Ureter (tissue), 1 donor: Measurements from ENCODE around the gene MICAL3. TPM values are rescaled to one million over a fixed set of nuclear protein-coding genes. Genes with fewer than 3 reads are reported as not detected.

ENCODE experiments used
- DNase-seq: peaks from one replicate; pipeline ENCODE4 v3.0.0-alpha.2; 2020; ENCODE audit warnings: low spot score
- total RNA-seq: library from RNA; stranded (reverse); gene quantifications from one replicate; pipeline ENCODE4 v1.2.4, GENCODE V29; 2023
- donor health status: DM: yes; HTN: yes; CAD: no.

The MICAL3 gene
- total RNA-seq, 1 donor from 2014 or later: 67.1 TPM

DNA sequence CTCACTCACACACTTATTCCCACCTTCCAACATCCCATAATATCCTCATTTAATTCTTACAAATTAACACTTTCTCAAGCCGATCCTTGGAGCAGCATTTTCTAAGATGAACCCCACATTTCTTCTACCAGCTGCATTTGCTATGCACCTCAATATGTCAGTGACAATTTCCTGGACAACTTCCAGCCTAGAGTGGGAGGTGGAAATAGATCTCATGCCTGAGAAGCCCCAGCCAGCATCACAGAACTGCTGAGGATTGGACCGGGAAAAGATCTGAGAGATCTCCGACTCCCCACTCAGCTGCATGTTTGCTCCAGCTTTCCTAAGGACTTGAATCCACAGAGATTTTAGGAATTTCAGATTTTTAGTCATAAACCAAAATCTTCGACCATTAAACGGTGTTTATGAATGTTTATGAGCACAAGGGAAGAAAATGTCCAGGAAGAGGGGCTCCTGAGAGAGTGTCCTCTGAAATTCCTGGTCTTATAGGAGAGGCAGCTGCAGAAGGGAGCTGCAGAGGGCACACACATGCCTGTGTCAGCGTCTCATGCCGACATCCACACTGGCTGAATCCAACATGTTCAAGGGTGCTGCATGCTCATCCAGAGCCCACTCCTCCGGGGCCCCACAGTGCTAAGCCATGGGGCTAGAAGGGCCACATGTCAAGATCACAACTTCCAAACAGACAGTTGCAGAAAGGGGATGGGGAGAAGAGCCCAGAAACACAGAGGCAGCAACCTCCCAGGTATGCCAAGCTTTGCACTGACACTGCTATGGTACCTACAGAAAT is 68.6 kb downstream of the MICAL3 start:
- DNase-seq: no peak

DNA sequence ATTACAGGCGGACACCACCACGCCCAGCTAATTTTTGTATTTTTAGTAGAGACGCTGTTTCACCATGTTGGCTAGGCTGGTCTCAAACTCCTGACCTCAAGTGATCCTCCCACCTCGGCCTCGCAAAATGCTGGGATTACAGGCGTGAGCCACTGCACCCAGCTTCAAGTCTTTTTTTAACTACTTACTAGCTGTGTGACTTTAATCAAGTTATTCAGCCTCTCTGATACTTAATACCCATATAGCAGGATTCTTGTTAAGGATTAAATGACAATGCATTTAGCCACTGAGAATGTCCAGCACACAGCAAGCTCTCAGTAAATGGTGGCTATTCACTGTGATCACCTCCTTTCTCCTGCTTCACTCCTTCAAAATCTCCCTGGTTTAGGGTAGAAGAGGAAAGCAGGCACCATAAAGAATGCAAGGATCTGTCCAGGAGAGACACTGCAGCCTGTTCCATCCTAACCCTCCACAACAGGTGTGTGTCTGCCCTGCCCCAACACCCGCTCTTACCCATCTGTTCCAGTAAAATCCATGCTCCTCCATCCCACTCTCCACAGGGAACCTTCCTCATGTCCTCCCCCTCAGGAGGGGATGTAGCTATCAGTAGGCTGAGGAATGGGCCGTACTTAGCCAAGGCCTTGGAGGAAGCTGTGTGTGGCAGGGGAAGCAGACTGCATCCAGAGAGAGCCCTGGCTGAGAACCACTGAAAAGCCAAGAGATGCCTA is 69.3 kb downstream of the MICAL3 start:
- DNase-seq: no peak

DNA sequence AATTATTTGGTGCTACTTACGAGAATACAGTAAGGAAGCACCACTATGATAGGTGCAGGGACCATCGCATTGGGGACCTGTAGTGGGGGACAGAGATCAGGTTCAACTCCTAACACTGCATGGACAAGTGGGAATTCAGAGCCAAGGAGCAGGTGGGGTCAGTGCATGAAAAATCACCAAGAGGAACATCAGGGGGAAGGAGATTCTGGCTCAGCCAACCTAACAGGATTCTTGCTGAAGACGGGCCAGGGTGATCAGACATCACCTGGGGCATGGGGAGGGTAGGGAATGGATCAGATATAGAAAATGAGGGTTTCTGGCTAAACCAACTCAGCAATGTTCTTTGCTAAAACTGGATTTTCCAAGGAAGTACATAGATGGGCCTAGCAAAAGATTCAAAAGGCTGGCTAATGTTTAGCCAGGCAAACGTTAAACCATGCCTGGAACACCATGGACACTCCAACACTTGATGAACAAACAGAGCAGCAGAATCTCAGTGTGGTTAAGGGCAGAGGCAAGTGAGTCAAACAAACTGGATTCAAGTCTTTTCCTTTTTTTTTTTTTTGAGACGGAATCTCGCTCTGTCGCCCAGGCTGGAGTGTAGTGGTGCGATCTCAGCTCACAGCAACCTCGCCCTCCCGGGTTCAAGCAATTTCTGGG is 70.0 kb downstream of the MICAL3 start:
- no peak for DNase-seq

DNA sequence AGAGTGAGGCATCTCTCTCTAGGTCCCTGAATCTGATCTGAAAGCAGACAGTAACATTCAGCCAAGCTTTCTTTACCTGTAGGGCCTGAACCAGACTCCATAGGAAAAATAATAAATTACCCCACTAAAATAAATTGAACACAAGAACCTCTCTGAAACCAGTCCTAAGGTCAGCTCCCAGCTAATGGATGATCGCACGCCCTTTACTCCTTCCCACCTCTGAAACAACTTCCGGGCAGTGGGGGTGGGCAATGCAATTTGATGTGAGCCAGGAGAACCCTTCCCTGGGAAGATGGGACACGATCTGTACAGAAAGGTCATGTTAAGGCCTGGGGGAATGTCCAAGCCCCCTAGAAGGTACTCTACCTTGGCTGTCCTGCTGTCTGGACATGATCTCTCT is 71.2 kb downstream of the MICAL3 start:
- DNase-seq: no peak

DNA sequence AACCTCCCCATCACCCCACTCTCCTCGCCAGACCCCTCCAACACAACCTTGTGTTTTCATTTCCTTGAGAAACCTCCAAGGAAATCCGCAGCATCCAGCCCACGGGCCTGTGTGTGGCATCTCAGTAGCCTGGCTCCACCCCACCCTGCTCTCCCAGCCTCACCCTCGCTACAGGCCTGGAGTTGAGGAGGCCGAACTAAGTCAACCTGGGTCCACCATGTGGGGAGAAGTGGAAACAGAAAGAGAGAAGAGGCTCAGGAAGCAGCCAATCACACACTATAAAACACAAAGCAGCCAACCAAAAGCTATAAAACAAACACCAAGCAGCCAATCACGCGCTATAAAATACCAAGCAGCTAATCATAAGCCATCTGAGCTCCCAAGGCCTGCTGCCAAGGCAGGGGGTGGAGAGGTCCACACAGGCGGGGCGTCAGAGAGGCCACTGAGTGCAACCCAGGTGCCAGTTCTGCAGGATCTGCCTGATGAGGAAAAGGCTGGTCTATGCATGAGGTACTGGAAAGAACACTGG is 72.0 kb downstream of the MICAL3 start:
- no peak for DNase-seq

DNA sequence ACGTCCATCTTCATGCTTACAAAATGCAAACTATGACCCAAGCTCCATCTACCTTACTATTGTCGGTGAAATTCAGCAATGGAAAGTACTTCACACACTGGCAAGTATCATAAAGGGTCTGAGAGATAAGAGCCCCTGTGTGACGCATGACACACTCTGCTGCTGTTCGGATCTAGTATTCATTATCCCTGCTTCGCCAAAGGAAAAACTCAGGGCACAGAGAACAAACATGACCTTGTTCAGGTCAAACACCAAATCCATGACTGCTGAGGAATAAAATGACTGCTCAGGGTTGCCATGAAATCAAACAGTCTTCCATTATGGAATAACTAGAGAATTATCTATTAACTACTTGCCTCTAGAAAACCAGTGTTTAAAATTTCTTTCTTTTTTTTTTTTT is 73.0 kb downstream of the MICAL3 start:
- no peak for DNase-seq

DNA sequence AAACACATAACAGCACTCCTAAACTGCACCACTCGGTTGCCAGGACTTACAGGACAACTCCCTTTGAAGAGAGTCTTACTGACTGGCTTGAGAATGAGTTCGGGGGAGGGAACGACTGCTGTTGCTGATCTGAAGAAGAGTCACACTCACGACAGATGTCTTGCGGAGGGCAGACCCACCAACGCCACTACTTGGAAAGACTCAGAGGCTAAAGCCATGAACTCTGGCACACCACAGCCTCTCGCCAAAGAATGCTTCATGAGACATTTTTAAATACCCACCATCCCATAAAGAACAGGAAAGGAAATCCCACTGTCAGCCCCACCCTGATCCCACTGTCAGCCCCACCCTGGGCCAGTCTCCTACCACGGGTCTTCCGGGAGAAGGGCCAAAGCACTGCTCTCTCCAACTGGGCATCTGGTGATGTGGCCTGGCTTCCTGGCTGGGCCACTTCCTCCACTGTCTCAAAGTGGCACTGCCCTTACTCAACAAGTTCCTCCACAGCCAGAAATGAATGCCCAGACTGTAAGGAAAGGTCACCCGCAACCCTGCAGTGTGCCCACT is 73.6 kb downstream of the MICAL3 start:
- DNase-seq: no peak

DNA sequence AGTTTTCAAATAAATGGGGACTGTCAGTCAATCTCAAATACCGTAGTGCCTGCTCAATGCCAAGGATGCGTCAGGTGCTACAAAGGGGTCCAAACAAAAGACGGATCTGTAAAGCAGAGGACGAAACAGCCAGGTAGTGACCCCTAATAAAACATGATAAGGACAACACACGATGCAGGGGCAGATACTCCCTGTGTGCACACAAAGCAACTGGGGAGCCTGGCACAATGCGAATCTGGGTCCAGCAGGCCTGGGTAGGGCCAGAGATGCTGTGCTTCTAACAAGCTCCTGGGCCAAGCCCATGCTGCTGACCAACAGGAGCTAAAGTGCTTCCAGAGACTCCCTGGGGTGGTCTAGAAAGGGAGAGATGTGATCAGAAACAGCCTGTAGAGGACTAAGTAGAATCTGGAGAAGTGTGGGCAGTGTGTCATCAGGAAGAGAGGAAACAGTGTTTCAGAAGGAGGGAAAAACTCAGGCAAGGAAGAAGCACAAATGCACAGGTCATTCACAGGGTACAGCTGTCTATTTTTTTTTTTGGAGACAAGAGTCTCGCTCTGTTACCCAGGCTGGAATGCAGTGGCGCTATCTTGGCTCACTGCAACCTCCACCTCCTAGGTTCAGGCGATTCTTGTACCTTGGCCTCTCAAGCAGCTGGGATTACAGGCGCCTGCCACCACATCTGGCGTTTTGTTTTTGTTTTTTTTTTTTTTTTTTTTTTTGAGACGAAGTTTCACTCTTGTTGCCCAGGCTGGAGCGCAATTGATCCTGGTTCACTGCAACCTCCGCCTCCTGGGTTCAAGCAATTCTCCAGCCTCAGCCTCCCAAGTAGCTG is 74.5 kb downstream of the MICAL3 start:
- DNase-seq: no peak

DNA sequence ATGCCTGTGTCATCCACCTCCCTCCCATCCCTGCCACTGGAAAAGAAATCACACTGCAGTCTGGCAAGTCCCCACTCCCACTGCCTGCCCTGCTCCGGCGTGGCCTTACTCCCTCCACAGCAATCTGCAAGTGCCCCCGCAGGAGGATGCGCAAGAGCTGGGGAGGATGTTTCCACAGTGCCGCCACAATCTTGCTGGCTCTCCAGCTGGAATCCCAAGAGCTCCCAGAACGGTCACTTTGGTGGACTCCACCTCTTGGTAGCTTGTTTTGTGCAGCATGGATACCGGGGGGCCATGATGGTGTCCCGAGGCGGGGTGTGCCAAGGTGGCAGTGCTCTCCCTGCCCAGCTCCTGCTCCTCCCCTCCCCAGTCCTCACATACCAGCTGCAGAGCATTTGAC is 76.3 kb downstream of the MICAL3 start:
- no peak for DNase-seq

DNA sequence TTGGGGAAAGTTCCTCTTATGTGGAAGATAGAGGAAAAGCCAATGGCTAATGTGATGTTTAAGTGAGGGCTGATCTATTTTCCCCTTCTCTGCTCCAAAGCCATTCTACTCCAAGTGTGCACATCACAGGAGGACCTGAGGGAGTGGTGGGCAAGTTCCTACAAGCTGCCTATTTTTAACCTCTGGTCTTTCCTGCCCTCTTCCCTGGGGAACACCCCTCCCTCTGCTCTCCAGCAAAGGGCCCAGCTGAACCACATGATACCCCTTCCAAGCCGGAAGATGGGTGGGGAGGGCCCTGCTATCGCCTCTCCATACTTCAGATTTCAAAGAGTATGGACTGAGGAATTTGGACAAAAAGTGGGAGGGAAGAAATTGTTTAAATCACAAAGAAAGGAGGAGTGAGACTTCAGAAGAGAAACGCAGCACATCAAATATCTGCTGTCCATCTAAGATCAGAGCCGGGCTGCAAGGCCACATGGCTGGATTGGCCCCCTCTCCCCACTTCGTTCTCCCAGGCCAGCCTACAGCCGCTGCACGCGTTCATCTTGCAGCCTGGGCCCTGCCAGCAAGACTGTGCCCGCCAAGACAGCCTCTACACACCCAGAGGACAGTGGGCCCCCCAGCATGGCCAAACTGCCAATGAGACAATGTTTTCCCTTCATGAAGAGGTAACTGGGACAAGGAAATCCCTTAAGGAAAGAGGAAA is 77.5 kb downstream of the MICAL3 start:
- no peak for DNase-seq

DNA sequence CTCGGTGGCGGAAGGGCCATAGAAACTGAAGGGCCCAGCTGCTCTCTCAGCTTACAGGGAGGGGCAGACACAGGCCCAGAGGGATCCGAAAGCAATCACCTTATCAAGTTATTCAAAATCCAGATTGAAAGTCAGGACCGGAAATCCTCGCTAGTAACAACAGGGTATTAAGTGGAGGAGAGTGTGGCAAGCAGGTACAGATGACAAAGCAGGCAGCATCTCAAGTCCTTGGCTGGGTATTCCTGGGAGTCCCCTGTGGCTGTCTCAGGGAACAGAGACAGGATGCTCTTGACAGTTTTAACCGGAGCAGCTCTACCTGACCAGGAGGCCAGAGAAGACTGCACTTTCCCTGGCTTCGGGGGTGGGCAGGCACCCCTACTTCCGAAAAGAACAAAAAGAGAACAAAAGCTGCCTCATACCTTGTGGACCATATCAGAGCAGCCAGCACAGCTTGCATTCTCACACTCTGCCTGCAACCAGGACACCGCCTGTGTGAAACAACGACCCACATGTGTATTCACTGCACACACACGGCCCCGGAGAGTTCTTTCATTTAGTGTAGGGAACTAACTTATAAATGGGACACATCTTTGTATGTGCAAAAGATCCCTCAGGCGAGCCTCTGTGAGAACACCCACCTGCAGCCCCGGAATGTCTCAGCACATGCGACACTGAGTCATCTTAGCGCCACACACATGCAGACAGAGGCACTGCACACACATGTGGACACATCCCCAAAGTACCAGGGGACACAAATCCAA is 78.3 kb downstream of the MICAL3 start:
- DNase-seq: no peak

DNA sequence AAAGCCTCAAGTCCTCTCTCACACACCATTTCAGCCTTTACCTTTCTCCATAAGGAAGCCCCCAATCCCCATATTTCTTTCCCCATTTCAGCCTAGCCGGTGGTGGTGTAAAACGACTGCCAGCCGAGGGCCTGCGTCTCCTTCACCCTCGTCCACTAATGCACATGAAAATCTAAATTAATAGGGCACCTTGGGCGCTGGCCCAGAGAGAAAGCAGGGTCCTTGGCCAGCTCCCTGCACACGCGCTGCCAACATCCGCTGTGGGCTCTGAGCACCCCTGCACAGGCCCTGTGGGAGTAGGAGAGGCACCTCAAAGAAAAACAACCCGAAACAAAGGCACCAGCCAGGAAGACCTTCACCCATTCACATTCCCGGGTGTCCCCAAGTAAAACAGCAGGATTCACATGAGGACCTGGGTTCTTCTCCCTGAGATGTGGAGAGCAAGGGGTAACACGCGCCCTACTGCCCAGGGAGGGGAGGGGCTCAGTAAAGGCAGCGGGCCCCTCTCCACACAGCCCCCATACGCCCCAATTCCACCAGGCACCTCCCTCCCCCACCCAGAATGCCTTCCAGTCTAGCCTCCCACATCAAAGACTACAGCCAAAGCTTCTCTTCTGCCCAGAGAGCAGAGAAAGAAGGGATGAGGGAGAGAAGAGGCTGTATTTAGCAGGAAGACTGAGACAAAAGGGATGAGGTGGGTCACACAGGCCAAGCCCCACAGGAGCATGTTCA is 79.0 kb downstream of the MICAL3 start:
- no peak for DNase-seq

DNA sequence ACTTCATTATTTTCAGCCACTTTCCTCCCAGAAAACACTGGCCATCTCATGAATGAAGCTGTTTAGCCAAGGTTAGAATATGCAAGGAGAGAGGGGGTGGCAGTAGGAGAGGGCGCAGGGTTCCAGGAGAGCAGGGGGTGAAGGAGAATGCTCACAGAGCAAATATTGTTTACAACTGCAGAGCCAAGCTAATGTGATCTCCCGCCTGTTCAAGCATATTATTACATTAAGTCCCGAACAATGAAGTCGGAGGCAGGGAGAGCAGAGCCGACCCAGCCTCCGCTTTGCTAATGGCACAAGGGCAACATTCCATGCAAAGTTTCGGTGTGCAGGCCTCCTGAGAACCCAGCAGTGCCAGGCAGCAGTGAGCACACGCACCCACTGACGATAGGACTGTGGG is 80.1 kb downstream of the MICAL3 start:
- DNase-seq: no peak

DNA sequence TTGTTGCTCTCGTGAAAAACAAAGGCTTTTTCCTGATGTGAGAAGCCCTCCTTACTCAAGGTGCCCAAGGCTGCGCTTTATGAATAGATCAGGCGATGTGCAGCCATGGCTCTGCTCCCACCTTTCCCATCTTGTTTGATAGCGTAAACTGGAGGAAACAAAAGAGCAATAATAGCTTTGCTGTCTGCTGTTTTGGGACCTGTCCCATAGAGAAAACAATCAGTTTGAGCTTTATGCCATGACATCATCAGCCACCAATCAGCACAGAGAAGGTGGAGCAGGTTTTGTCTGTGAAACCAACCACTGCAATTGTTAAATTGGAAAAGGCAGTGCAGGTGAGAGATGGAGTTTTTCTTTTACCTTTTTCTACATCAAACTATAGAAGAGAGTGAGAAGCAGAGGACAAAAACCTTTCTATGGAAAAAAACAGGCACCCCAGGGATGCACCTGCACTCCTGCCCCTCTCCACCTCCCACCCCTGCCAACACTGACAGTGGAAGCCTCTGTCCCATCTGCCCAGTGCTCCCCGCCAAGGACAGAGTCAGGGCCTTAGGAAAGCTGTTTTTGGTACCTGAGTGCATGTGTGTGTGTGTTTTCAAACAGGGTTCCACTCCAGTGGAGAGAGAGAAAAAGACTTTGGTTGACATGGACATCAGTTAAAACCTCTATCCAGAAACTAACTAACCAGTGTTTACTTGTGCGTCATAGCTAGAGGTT is 80.7 kb downstream of the MICAL3 start:
- no peak for DNase-seq

DNA sequence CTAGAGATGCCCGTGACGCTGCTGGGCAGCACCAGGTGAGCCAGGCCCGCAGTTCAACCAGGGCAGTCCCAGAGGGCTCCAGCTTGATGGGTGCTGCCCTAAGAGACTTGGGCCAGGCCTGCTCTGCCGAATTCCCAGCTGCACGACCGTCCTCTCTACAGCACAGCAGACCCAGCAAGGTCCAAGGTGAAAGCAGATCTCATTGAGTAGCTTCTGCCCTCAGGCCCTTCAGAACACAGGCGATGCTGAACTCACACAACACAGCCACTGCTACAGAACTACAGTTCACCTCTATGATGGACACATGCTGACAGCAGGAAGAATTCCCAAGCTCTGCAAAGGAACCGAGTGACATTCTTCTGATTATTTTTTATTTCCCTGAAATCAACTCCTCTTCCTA is 81.6 kb downstream of the MICAL3 start:
- DNase-seq: no peak

DNA sequence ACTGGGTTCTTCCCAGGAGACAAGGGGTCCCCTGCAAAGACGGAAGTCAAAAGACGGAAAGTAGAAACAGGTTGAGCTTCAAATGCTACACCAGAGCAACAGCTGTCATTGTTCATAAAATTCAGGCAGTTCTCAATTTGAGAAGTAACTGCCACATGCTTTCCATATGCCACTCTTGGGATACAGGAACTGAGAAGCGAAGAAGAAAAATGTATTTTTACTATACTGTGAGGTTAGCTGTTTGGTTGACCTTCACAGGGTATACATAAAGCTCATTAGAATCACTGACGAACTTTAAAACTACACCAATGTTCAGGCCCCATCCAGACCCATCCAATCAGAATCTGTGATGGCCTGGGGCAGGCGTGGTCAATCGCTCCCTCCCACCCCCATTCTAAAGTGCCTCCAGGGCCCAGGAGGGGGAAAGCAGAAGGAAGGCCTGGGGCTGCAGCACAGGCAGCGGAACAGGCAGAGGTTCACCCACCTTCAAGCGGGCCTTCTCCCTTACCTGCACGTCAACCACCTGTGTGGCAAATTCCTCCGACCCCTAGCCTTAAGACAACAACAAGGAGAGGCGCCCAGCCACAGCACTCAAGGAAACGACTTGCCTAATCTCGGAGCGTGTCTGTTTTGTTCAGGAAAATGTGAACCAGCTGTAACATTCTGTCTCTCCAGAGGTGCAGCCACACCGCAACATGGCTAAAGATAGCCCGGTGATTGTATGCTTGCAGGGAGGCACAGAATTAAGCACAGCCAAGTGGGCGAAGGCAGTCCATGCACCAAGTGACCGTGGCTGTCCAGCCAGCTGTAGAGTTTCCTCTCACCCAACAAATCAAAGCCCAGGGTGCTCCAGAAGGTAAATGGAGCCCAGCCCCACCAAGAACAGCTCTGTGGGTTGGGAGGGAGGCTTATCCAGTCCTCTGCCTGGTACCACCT is 82.6 kb downstream of the MICAL3 start:
- DNase-seq: no peak

DNA sequence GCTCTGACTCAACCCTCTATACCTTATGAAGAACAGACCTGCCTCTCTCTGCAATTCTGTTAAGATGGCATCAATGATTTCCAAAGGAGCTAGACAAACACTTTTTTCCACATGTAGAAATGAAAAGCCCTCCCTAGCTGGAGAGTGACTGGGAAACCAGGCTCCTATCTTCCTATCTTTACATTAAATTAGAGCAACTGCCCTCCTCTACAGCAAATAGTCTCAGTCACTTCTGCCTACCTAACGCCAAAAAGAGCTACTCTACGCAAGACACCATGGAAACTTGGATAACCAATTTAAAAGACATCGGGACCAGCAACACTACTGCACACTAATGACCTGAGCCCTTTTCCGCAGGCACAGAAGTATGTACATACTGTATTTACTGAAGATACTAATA is 84.8 kb downstream of the MICAL3 start:
- no peak for DNase-seq
